HG02763 (cell line): Measurements from ENCODE around the gene C17orf107.

Source experiments
- ATAC-seq: cut with Tn5 transposase; IDR thresholded peaks from one replicate; pipeline ENCODE4 v1.9.1; 2021; ENCODE audit warnings: mild to moderate bottlenecking, moderate library complexity; ENCODE audit not compliant: unreplicated experiment

C17orf107 gene

GRCh38 chr17:4870855-4871254 lies 28.5 kb upstream of the C17orf107 start:
- no peak for ATAC-seq

- no peak for ATAC-seq
Observed at GRCh38 chr17:4872786-4873185, 26.6 kb upstream of the C17orf107 start.

- no peak for ATAC-seq
Observed at GRCh38 chr17:4877089-4877488, 22.2 kb upstream of the C17orf107 start.

- ATAC-seq = no peak
Observed at GRCh38 chr17:4879601-4880000, 19.7 kb upstream of the C17orf107 start.

GRCh38 chr17:4880857-4881256 lies 18.5 kb upstream of the C17orf107 start:
- no peak for ATAC-seq

- ATAC-seq = no peak
Observed at GRCh38 chr17:4881761-4882555, 17.4 kb upstream of the C17orf107 start.

- ATAC-seq = no peak
Observed at GRCh38 chr17:4884489-4884888, 14.8 kb upstream of the C17orf107 start.

- no peak for ATAC-seq
Observed at GRCh38 chr17:4886830-4887229, 12.5 kb upstream of the C17orf107 start.

GRCh38 chr17:4887581-4887980 lies 11.8 kb upstream of the C17orf107 start:
- ATAC-seq = no peak

- ATAC-seq = no peak
Observed at GRCh38 chr17:4891411-4892410, 7.6 kb upstream of the C17orf107 start.

GRCh38 chr17:4892499-4893221 lies 6.7 kb upstream of the C17orf107 start:
- no peak for ATAC-seq

GRCh38 chr17:4893272-4893671 lies 6.1 kb upstream of the C17orf107 start:
- ATAC-seq = no peak

- no peak for ATAC-seq
Observed at GRCh38 chr17:4893721-4894560, 5.4 kb upstream of the C17orf107 start.

GRCh38 chr17:4895121-4895520 lies 4.2 kb upstream of the C17orf107 start:
- no peak for ATAC-seq

GRCh38 chr17:4895657-4896331 lies 3.5 kb upstream of the C17orf107 start:
- ATAC-seq = no peak

- ATAC-seq = no peak
Observed at GRCh38 chr17:4896332-4897197, 2.8 kb upstream of the C17orf107 start.

- no peak for ATAC-seq
Observed at GRCh38 chr17:4897198-4897687, 2.1 kb upstream of the C17orf107 start.

- no peak for ATAC-seq
Observed at GRCh38 chr17:4897785-4898184, 1.6 kb upstream of the C17orf107 start.

GRCh38 chr17:4898351-4898750 lies 985 bp upstream of the C17orf107 start:
- ATAC-seq = no peak
